Skin epidermis (tissue), 12 donors: ENCODE measurements around the gene TET3.

Source experiments
- H3K27ac ChIP-seq, 21 experiments: fragments of 200-600 bp; sonication (generic) in 11 of 21; one replicate each; pipeline ENCODE4 v1.5.0; 2020; ENCODE audit warnings: mild to moderate bottlenecking in 3 of 21, inconsistent platforms in 2 of 21, moderate library complexity in 2 of 21
- H3K4me3 ChIP-seq, 7 experiments: fragments of 200-600 bp; sonication (generic) in 2 of 7; one replicate each; pipeline ENCODE4 v1.5.0; 2020; ENCODE audit warnings: inconsistent platforms in 2 of 7, mild to moderate bottlenecking in 2 of 7, moderate library complexity in 1 of 7

TET3 gene

DNA sequence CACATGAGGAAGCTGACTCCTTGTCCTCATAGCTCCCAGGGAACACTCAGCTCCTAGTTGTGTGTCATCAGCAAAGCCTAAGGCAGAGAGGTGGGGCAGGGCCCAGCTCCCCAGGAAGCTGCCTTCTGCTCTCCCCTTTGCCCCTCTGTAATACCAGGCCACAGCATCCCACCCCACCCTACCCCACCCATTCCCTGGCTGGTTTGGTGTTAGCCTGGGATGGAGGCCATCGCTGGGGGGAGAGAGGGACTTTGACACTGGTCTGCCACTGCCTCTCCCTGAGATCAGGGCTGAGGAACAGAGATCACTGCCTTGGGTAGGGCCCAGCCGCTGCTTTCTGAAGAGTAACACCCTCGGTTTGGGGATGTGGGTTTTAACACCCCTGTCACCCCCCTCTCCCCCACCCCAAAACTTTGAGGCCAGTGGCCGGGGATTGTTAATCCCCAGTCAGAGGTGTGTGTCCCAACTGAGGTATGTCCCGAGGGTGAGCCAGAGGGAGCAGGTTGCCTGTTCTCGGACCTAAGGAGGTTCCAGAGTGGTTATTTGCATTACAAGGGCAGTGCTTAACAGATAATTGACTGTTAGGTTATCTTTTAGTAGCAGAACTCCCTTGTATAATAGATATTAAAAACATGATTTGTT lies 41.4 kb downstream of the TET3 start:
- Histone ChIP-seq H3K27ac (peak overlapping the region in 6 of 21 experiments; percentile 11 to 61 (median 34)), H3K4me3 (no peak overlapping the region)

- Histone ChIP-seq H3K27ac (peak overlapping the region in 1 of 21 experiments; percentile 35), H3K4me3 (no peak overlapping the region)
These were observed 42.1 kb downstream of the TET3 start for GRCh38 chr2:74026687-74027241.

GRCh38 chr2:74027496-74027895 lies 42.8 kb downstream of the TET3 start:
- H3K4me3 ChIP-seq, result no peak overlapping the region

GRCh38 chr2:74028290-74028689 lies 43.6 kb downstream of the TET3 start:
- Histone ChIP-seq H3K27ac (no peak overlapping the region), H3K4me3 (no peak overlapping the region)

More at GRCh38 chr2:74027496-74027895, 42.8 kb downstream of the TET3 start:
- no peak overlapping the region for H3K27ac ChIP-seq

- H3K4me3 ChIP-seq, result no peak overlapping the region
- no peak overlapping the region for H3K27ac ChIP-seq
These were observed 44.0 kb downstream of the TET3 start for GRCh38 chr2:74028741-74029140.

DNA sequence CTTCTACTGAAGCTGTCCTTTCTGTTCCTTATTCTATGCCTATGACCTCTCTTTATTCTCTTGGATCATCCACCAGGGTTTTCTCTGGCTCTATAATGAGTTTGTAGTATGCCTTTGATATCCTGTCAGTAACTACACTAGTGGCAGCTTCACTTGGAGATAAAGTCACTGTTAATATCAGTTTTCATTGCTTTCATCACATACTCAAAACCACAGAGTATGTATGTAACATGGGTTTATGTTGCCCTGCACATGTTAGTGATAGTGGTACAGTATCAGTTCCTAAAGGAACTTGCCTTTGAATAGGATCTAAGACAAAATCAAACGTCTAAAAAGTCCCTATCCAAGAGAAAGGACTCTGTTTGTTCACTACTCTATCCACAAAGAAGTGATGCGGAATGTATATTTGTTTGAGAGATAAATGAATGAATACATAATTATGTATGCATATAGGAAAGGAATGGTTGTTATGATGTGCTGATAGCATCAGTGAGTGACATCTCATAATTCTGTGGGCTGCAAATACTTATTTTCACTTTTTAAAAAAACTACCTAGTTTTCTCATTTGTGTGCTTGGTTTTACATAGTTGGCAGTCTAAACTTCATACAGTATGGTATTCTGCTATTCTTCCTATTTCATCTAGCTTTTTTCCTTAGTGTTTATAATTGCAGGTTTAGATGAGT lies 45.1 kb downstream of the TET3 start:
- Histone ChIP-seq H3K27ac (no peak overlapping the region), H3K4me3 (no peak overlapping the region)

- Histone ChIP-seq H3K4me3 (no peak overlapping the region), H3K27ac (peak overlapping the region in 1 of 21 experiments; percentile 59)
These were observed 46.5 kb downstream of the TET3 start for GRCh38 chr2:74031221-74031620.

DNA sequence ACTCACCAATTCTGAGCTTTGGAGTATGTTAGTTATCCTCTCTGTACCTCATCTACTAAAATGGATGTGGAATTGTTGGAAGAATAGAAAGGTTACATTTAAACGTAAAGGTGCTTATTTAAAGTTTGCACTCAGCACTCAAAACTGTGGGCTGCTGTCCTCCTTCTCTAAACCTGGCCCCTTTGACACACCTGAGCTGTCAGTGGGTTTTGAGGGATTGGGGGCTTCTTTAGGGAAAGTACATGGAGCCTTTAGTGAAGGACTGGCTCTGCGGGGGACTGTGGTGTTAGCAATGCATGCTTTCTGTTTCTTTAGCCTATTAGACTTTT lies 47.2 kb downstream of the TET3 start:
- peak overlapping the region in 7 of 21 experiments; percentile 6 to 74 (median 59) for H3K27ac ChIP-seq

DNA sequence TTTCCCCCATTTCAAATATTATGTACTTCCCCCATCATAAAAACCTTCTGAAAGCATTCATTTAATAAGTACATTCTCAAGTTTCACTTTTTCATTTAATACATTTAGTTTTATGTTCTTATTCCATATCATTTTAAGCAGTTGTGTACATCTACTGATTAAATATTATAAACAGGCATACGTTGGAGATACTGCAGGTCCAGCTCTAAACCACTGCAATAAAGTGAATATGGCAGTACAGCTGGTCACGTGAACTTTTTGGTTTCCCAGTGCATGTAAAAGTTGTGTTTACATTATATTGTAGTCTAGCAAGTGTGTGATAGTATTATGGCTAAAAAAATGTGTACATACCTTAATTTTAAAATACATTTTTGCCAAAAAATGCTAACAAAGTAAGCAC lies 48.7 kb downstream of the TET3 start:
- H3K4me3 ChIP-seq, result no peak overlapping the region
- H3K27ac ChIP-seq, result peak overlapping the region in 1 of 21 experiments; percentile 59

More for the DNA sequence above, 47.2 kb downstream of the TET3 start:
- no peak overlapping the region for H3K4me3 ChIP-seq
